Thymus (tissue), 11 donors: ENCODE results near the gene SH3PXD2A. TPM values are rescaled to one million over a fixed set of nuclear protein-coding genes. Genes with fewer than 3 reads are reported as not detected.

Source experiments
- DNase-seq, 9 donors: peaks; one replicate each; pipeline ENCODE4 v3.0.0-alpha.2; 2013; ENCODE audit warnings: low spot score in 9 of 9, low read depth in 6 of 9, missing footprints in 1 of 9
- H3K27ac ChIP-seq, 2 donors: one replicate each; pipeline ENCODE4 v1.5.1; 2013; ENCODE audit warnings: control low read depth in 1 of 2, low read depth in 1 of 2, low read length in 1 of 2, mild to moderate bottlenecking in 1 of 2, moderate library complexity in 1 of 2
- H3K27me3 ChIP-seq, 2 donors: one replicate each; pipeline ENCODE4 v1.5.1; 2013; ENCODE audit warnings: low read length in 1 of 2; ENCODE audit not compliant: control insufficient read depth in 2 of 2, insufficient read depth in 1 of 2
- H3K36me3 ChIP-seq, 2 donors: one replicate each; pipeline ENCODE4 v1.5.1; 2013; ENCODE audit warnings: low read length in 1 of 2, mild to moderate bottlenecking in 1 of 2, moderate library complexity in 1 of 2; ENCODE audit not compliant: control insufficient read depth in 2 of 2, insufficient read depth in 2 of 2
- H3K4me1 ChIP-seq, 2 donors: one replicate each; pipeline ENCODE4 v1.5.1; 2013; ENCODE audit warnings: low read length in 2 of 2; ENCODE audit not compliant: control insufficient read depth in 2 of 2, insufficient read depth in 2 of 2
- H3K4me3 ChIP-seq, 2 donors: one replicate each; pipeline ENCODE4 v1.5.1; 2013; ENCODE audit warnings: low read length in 2 of 2, control low read depth in 1 of 2, mild to moderate bottlenecking in 1 of 2
- H3K9me3 ChIP-seq, 2 donors: one replicate each; pipeline ENCODE4 v1.5.1; 2013; ENCODE audit warnings: low read length in 1 of 2, mild to moderate bottlenecking in 1 of 2; ENCODE audit not compliant: control insufficient read depth in 2 of 2, insufficient read depth in 1 of 2
- WGBS: extraction: QIAGEN DNeasy Blood & Tissue Kit; methylation state at CpG from one replicate; pipeline ENCODE4 v1.1.7; 2013; 5-methylcytosine and 5-hydroxymethylcytosine counted together
- polyA plus RNA-seq: library from polyadenylated mRNA; stranded (reverse); fragments of 200-250 nt; gene quantifications from one replicate; pipeline ENCODE4 v1.2.3, GENCODE V29; 2013
- total RNA-seq: library from RNA; stranded (reverse); fragments of 120-200 nt; gene quantifications from one replicate; pipeline ENCODE4 v1.2.4, GENCODE V29; 2013
- donor health status: healthy.

Gene SH3PXD2A
- total and polyA plus RNA-seq, 2 donors, result 3.8 to 9.5 TPM

DNA sequence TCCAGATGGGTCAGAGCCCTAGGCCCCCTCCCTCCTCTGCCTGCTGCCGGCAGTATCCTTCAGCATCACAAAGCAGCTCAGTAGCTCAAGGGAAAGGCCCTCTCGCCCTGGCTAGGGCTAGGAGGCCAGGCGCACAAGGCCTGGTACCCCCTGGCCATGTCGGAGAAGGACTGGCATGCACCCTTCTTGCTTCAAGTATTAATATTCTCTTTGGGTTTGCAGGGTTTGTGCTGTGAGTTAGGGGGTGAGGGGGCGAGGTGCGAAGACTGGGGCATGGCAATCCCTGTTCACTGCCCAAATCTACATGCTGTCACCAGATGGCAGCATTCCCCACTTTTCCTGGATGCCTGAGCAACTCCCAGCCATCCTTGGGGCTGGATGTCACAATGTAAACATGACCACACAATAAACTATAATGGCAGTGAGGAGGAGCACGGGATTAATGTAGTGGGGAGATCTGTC is 256.7 kb downstream of the SH3PXD2A start:
- no peaks in the 10 kb centered on the region for H3K36me3 ChIP-seq
- 82% methylated on average over 7 of the region's 7 CpGs for WGBS
- DNase-seq, result peak in 2 of 9 donors; percentile 14 to 18

DNA sequence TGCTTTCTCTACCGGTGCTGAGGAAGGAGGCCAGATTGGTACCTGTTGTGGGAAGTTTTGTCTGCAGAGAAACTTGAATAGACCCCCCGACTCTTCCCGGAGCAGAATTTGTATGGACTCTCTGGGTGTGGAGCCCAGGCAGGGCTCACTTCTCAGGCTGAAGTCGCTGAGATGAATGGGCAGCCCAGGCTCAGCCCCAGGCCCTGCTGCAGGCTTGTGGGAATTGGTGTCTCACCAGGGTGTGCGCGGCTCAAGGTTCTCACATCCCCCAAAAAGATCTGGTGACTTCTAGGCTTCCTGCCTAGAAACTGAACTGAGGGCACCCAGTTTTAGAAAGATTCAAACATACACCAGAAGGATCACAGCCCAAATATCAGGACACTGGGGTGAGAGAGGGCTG is 258.4 kb downstream of the SH3PXD2A start:
- Histone ChIP-seq H3K4me3 (no peak overlapping the region), H3K36me3 (no peaks in the 10 kb centered on the region), H3K27ac (no peak overlapping the region), H3K27me3 (no peaks in the 10 kb centered on the region), H3K4me1 (no peaks in the 10 kb centered on the region), H3K9me3 (no peaks in the 10 kb centered on the region)
- 94% methylated on average over 6 of the region's 6 CpGs for WGBS
- no peak for DNase-seq

More for the DNA sequence above, 256.7 kb downstream of the SH3PXD2A start:
- Histone ChIP-seq H3K27ac (no peak overlapping the region), H3K27me3 (no peaks in the 10 kb centered on the region), H3K4me3 (no peak overlapping the region), H3K4me1 (no peaks in the 10 kb centered on the region), H3K9me3 (no peaks in the 10 kb centered on the region)

DNA sequence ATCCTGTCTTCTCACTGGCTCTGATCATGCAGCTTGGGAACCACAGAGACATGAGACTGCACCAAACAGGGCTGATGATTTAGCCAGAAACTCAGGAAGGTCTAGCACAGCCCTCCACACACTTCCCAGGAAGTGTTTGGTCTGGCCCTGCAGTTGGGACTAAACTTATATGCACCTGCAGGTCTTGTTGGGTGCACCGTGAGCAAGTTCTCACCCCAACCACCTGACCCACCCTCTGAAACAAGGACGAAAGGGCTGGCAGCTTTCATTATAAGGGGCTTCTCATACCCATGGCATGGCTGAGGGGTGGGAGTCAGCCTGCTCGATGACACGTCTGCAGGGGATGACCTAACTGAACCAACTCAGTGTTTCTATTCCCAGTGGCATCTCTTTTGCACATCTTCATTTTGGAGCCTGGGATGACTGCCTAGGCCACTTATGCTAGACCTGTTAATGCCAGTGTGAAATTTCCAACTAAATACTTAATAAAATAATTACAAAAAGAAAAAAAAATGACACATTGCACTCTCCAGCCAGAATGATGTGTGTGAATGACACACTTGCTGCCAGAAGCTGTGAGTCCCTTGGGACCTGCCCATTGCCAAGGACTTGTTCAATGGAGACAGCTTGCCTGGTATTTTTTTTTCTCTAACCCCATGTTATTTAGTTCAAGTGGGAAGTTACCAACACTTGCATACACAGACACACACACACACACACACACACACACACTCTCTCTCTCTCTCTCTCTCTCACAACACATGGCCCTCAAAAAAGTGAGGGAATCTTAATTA is 259.2 kb downstream of the SH3PXD2A start:
- WGBS, result 91% methylated on average over 4 of the region's 4 CpGs
- Histone ChIP-seq H3K4me3 (no peak overlapping the region), H3K4me1 (no peaks in the 10 kb centered on the region), H3K27ac (no peak overlapping the region), H3K36me3 (no peaks in the 10 kb centered on the region), H3K27me3 (no peaks in the 10 kb centered on the region), H3K9me3 (no peaks in the 10 kb centered on the region)
- DNase-seq, result no peak

DNA sequence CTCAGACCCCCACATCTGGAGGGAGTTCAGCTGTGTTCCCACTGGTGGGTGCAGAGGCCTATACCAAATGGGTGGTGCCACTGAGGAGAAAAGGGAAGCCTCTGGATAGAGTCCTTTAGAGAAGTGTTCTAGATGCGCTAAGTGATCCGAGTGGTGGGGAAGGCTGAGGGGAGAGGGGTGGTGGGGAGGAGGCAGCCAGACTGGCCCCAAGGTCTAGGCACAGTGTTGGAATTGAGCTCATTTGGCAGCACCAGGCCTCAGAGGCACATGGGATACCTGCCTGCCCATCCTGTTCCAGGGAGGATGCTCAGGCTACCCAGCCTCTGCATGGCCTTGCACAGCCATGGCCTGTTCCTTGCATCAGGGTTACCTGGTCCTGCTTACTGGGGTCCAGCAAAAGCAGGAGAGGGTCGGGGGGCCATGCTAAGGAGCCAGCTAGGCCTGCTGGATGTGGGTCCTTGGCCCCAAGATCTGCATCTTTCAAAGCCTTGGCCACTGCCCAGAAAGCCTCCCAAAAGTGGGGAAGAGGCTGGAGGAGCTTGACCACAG is 262.3 kb downstream of the SH3PXD2A start:
- no peak for DNase-seq
- Histone ChIP-seq H3K36me3 (no peaks in the 10 kb centered on the region), H3K27ac (no peak overlapping the region), H3K4me1 (no peaks in the 10 kb centered on the region), H3K4me3 (no peak overlapping the region), H3K27me3 (no peaks in the 10 kb centered on the region), H3K9me3 (no peaks in the 10 kb centered on the region)
- WGBS, result 75% methylated on average over 3 of the region's 3 CpGs

DNA sequence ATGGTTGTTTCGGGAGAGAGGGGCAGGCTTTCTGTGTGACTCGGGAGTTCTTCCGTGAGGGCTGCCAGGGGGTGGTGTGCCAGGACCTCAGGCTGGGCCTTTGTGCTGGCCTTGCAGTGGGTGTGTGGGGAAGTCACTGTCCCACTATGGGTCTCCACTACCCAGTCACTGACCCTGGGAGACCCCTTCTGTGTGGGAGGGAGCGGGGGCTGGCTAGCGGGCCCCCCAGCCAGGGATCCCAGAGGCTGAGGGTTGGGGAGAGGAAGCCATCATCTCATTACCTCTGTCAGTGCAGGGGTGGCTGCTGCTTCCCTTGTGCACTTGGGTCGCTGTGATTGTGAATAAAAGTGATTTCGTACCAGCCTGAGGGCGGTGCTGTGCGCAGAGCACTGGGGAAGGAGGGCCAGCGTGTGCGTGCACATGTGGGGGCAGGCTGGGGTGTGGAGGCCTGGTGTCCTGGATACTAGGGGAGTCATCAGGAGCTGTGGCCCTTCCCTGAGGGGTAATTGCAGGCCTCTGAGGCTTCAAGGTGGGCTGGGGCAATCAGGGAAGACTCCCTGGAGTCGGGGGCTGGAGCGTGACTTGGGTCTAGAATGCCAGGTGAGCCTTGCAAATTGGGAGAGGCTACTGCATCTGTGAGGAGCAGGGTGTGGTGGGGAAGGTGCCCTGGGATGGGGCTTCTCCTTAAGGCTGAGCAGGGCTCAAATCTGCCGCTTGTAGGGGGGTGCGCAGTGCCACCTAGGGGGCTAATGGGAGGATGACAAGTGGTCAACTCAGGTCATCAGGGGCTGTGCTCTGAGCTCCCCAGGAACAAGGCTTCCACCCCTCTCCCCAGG is 263.0 kb downstream of the SH3PXD2A start:
- DNase-seq, result peak in 4 of 9 donors; percentile 14 to 43 (median 27)
- Histone ChIP-seq H3K27me3 (no peaks in the 10 kb centered on the region), H3K9me3 (no peaks in the 10 kb centered on the region), H3K36me3 (no peaks in the 10 kb centered on the region), H3K27ac (no peak overlapping the region), H3K4me3 (no peak overlapping the region), H3K4me1 (no peaks in the 10 kb centered on the region)
- 93% methylated on average over 15 of the region's 15 CpGs for WGBS

DNA sequence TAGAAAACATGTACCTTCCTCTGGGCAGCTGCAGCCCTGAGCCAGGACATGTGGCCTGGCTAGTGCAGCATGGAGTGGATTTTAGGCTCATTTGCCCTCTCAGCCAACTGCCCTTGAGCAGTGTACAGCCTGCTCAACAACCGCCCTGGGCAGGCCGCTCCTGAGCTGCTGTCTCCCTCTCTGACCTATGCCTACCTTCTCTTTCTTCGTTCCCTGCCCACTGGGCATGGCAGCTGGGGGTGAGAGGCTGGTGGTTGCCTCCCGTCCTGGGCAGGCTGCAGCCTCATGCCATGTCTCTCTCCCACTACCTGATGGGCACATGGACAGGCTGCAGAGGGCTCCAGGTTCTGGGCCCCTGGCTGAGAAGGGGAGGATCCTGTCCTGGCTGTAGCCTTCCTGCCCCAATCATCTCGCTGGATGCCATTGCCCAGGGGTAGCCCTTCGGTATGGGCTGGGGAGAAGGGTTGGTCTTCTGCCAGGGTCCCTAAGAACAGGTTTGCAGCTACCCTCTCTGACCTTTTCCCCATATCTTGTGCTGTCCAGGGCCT is 264.6 kb downstream of the SH3PXD2A start:
- no peaks in the 10 kb centered on the region for H3K27me3 ChIP-seq
- no peaks in the 10 kb centered on the region for H3K9me3 ChIP-seq
- no peak for DNase-seq
- no peak overlapping the region for H3K4me3 ChIP-seq
- no peak overlapping the region for H3K27ac ChIP-seq
- 97% methylated on average over 6 of the region's 6 CpGs for WGBS
- no peaks in the 10 kb centered on the region for H3K36me3 ChIP-seq
- no peaks in the 10 kb centered on the region for H3K4me1 ChIP-seq

DNA sequence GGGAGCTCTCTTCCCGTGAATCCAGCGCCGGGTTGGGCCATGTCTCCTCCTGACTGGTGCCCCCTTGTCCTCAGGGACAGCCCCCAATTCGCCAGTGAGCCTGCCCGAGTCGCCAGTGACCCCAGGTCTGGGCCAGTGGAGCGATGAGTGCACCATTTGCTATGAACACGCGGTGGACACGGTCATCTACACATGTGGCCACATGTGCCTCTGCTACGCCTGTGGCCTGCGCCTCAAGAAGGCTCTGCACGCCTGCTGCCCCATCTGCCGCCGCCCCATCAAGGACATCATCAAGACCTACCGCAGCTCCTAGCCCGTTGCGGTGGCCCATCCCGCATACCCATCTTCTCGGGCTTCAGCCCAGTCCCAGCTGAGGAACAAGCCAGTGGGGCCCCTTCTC is 265.3 kb downstream of the SH3PXD2A start:
- Histone ChIP-seq H3K36me3 (no peaks in the 10 kb centered on the region), H3K27me3 (peaks cover 0 to 2% of the 10 kb centered on the region in 2 donors), H3K4me1 (no peaks in the 10 kb centered on the region), H3K4me3 (no peak overlapping the region), H3K27ac (no peak overlapping the region), H3K9me3 (peaks cover 0 to under 1% of the 10 kb centered on the region in 2 donors)
- 98% methylated on average over 20 of the region's 20 CpGs for WGBS
- no peak for DNase-seq

DNA sequence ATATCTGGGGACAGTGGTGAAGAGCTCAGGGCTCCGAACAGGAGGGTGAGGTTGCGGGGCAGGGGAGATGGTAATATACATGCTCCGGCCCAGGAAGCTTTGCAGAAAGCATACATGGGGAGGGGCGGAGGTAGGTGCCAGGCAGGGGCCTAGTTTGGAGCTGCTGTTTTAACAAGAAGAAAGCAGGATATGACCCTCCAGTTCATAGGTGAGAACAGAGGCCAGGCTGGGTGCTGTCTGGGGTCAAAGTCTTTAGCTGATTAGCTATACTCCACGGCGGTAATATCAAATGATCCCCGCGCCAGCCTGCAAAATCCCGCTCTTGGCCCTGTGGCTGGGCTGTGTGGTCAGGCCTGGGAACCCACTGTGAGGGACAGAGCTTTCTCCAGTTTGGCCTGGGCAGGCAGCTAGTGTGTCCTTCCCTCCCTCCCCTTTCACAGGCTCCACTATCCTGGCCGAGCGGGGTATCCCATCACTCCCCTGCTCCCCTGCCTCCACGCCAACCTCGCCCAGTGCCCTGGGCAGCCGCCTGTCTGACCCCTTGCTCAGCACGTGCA is 266.2 kb downstream of the SH3PXD2A start:
- H3K4me3 ChIP-seq, result no peak overlapping the region
- H3K9me3 ChIP-seq, result peaks cover 0 to 2% of the 10 kb centered on the region in 2 donors
- peaks cover 0 to 5% of the 10 kb centered on the region in 2 donors for H3K27me3 ChIP-seq
- DNase-seq, result no peak
- peaks cover 0 to 3% of the 10 kb centered on the region in 2 donors for H3K4me1 ChIP-seq
- 96% methylated on average over 15 of the region's 15 CpGs for WGBS
- H3K36me3 ChIP-seq, result no peaks in the 10 kb centered on the region
- H3K27ac ChIP-seq, result no peak overlapping the region
